Keratinocyte (primary cell): ENCODE data around the gene ALDH1A3.

ENCODE experiments used
- EZH2 ChIP-seq: IDR thresholded peaks from one replicate; pipeline ENCODE4 v1.6.1; 2012; ENCODE audit warnings: inconsistent platforms, mild to moderate bottlenecking, low read length, moderate library complexity
- TF ChIP-seq, protein P1 (sequence below), 3 experiments: IDR thresholded peaks in 1 of 3; conservative IDR thresholded peaks in 1 of 3; optimal IDR thresholded peaks in 1 of 3; 2 replicates in 2 of 3; 3 replicates in 1 of 3; pipeline versions ENCODE3 to v1.5.1; 2011; ENCODE audit warnings: low read length in 3 of 3, mild to moderate bottlenecking in 3 of 3, moderate library complexity in 2 of 3, control low read depth in 1 of 3, inconsistent platforms in 1 of 3; ENCODE audit not compliant: insufficient read depth in 2 of 3; ENCODE audit errors: extremely low read depth in 1 of 3

DNA sequence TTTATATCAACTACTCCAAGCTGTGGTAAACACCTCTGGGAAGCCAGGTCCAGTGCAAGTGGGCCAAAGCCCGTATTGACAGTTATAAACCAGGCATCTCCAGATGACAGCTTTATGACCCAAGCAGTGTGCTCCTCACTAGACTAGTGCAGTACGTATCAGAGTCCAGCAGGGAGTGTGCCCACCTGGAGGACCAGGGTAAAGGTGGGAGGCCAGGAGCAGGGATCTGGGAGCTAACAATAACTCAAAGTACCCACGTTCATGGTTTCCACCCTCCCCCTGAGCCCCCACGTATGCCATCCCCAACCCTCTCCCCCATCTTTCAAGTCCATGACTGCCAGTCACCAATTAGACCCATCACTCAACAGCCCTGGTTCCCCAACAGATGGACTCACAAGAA, 27.0 kb upstream of the ALDH1A3 start:
- TF ChIP-seq, protein P1, sequence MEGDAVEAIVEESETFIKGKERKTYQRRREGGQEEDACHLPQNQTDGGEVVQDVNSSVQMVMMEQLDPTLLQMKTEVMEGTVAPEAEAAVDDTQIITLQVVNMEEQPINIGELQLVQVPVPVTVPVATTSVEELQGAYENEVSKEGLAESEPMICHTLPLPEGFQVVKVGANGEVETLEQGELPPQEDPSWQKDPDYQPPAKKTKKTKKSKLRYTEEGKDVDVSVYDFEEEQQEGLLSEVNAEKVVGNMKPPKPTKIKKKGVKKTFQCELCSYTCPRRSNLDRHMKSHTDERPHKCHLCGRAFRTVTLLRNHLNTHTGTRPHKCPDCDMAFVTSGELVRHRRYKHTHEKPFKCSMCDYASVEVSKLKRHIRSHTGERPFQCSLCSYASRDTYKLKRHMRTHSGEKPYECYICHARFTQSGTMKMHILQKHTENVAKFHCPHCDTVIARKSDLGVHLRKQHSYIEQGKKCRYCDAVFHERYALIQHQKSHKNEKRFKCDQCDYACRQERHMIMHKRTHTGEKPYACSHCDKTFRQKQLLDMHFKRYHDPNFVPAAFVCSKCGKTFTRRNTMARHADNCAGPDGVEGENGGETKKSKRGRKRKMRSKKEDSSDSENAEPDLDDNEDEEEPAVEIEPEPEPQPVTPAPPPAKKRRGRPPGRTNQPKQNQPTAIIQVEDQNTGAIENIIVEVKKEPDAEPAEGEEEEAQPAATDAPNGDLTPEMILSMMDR (optimal IDR thresholded peaks at IDR 0.05 in 1 of 3, IDR thresholded peaks at IDR 0.05 in 1 of 3, conservative IDR thresholded peaks at IDR 0.05 in 1 of 3; ENCODE audit: extremely low read depth in 1 of 3, insufficient read depth in 2 of 3, low read length in 3 of 3), result no peak
- no peak for TF ChIP-seq EZH2
